HepG2 (cell line): Measurements from ENCODE around the gene ZNF442. TPM values are rescaled to one million over a fixed set of nuclear protein-coding genes. Genes with fewer than 3 reads are reported as not detected.

Experiments used
- ASH2L ChIP-seq: fragments of 300-600, 200-600 bp; sonication (generic); IDR thresholded peaks from 2 replicates; pipeline ENCODE4 v1.7.0; 2017; ENCODE audit warnings: low read depth, mild to moderate bottlenecking, moderate library complexity, mixed read lengths, low read length; ENCODE audit not compliant: insufficient read length
- ATF7 ChIP-seq, 2 experiments: fragments of 450-650 bp in 1 of 2; sonication (generic) in 1 of 2; formaldehyde crosslinking in 1 of 2; IDR thresholded peaks; 2 replicates each; pipeline versions ENCODE4 v1.4.0 to v1.6.1; 2016 to 2020; ENCODE audit warnings: antibody characterized with exemption in 1 of 2, mild to moderate bottlenecking in 1 of 2, missing genetic modification reagents in 1 of 2
- ATF7-NPFF ChIP-seq: sonication (generic); formaldehyde crosslinking; IDR thresholded peaks from 2 replicates; pipeline ENCODE4 v1.8.1; 2023; ENCODE audit warnings: mild to moderate bottlenecking, low read depth, missing genetic modification reagents, moderate library complexity
- EED ChIP-seq: sonication (generic); formaldehyde crosslinking; IDR thresholded peaks from 2 replicates; pipeline ENCODE4 v1.5.0; 2020; ENCODE audit warnings: mild to moderate bottlenecking, missing genetic modification reagents
- GLI4 ChIP-seq: sonication (generic); formaldehyde crosslinking; IDR thresholded peaks from 2 replicates; pipeline ENCODE4 v1.5.1; 2020; ENCODE audit warnings: missing genetic modification reagents, mild to moderate bottlenecking, moderate library complexity, borderline replicate concordance
- MED1 ChIP-seq: sonication (generic); formaldehyde crosslinking; IDR thresholded peaks from 2 replicates; pipeline ENCODE4 v1.4.0; 2020; ENCODE audit warnings: missing genetic modification reagents
- MXI1 ChIP-seq: IDR thresholded peaks from 3 replicates; pipeline ENCODE4 v1.6.1; 2012; ENCODE audit warnings: low read depth, low read length, inconsistent platforms, borderline replicate concordance
- REXO4 ChIP-seq: sonication (generic); formaldehyde crosslinking; IDR thresholded peaks from 2 replicates; pipeline ENCODE4 v1.8.0; 2022; ENCODE audit warnings: missing genetic modification reagents, mild to moderate bottlenecking, borderline replicate concordance
- SALL1 ChIP-seq: sonication (generic); formaldehyde crosslinking; IDR thresholded peaks from 2 replicates; pipeline ENCODE4 v1.8.0; 2022; ENCODE audit warnings: mild to moderate bottlenecking, missing genetic modification reagents
- THAP11 ChIP-seq: IDR thresholded peaks from 2 replicates; pipeline ENCODE4 v1.6.1; 2016; ENCODE audit warnings: missing biosample characterization, missing genetic modification reagents
- ZMYM4 ChIP-seq: sonication (generic); formaldehyde crosslinking; IDR thresholded peaks from 2 replicates; pipeline ENCODE4 v1.8.1; 2023; ENCODE audit warnings: mild to moderate bottlenecking, missing genetic modification reagents
- ZNF136 ChIP-seq: sonication (generic); formaldehyde crosslinking; IDR thresholded peaks from 2 replicates; pipeline ENCODE4 v1.8.1; 2022; ENCODE audit warnings: low read depth, mild to moderate bottlenecking, moderate library complexity, missing genetic modification reagents
- ZNF224 ChIP-seq: sonication (generic); formaldehyde crosslinking; IDR thresholded peaks from 2 replicates; pipeline ENCODE4 v1.5.0; 2020; ENCODE audit warnings: mild to moderate bottlenecking, missing genetic modification reagents
- ZNF225 ChIP-seq: sonication (generic); formaldehyde crosslinking; IDR thresholded peaks from 2 replicates; pipeline ENCODE4 v1.4.0; 2020; ENCODE audit warnings: mild to moderate bottlenecking, missing genetic modification reagents
- ZNF607 ChIP-seq: sonication (generic); formaldehyde crosslinking; IDR thresholded peaks from 2 replicates; pipeline ENCODE4 v1.5.1; 2020; ENCODE audit warnings: missing genetic modification reagents, mild to moderate bottlenecking, borderline replicate concordance
- polyA plus RNA-seq, 8 experiments: library from polyadenylated mRNA; depleted of rRNA in 3 of 8; stranded (reverse) in 7 of 8; unstranded in 1 of 8; fragments of >200 nt; fragmentation: Illumina TruSeq in 4 of 8; extraction: Trizol in 4 of 8; gene quantifications; 2 replicates each; pipeline versions ENCODE4 v1.2.1 to v1.2.3, GENCODE V29; 2011 to 2016; ENCODE audit warnings: low read depth in 4 of 8, missing spikeins in 1 of 8, mixed read lengths in 1 of 8; ENCODE audit not compliant: insufficient read depth in 1 of 8
- total RNA-seq, 5 experiments: library from RNA; depleted of rRNA; stranded (reverse); fragments of >200 nt; fragmentation: Illumina TruSeq; extraction: Trizol; gene quantifications; 2 replicates each; pipeline ENCODE4 v1.2.3, GENCODE V29; 2016; ENCODE audit warnings: low read depth in 1 of 5
- TF ChIP-seq, protein P1 (sequence below): sonication (generic); formaldehyde crosslinking; IDR thresholded peaks from 2 replicates; pipeline ENCODE4 v1.5.0; 2020; ENCODE audit warnings: mild to moderate bottlenecking, missing genetic modification reagents, borderline replicate concordance
- TF ChIP-seq, protein P2 (sequence below): sonication (generic); formaldehyde crosslinking; IDR thresholded peaks from 2 replicates; pipeline ENCODE4 v1.5.0; 2020; ENCODE audit warnings: mild to moderate bottlenecking, missing genetic modification reagents, borderline replicate concordance
- TF ChIP-seq, protein P3 (sequence below): IDR thresholded peaks from 2 replicates; pipeline ENCODE4 v1.6.1; 2016; ENCODE audit warnings: mild to moderate bottlenecking, missing biosample characterization, missing genetic modification reagents
- TF ChIP-seq, protein P4 (sequence below): sonication (generic); formaldehyde crosslinking; IDR thresholded peaks from 2 replicates; pipeline ENCODE4 v1.8.1; 2023; ENCODE audit warnings: mild to moderate bottlenecking, moderate library complexity, missing genetic modification reagents

Gene ZNF442
- total and polyA plus RNA-seq, 2 of the 13 experiments (the other 11 are each of a cell fraction or from before 2014, with no cell fraction given), result 1.0 to 6.0 TPM

DNA sequence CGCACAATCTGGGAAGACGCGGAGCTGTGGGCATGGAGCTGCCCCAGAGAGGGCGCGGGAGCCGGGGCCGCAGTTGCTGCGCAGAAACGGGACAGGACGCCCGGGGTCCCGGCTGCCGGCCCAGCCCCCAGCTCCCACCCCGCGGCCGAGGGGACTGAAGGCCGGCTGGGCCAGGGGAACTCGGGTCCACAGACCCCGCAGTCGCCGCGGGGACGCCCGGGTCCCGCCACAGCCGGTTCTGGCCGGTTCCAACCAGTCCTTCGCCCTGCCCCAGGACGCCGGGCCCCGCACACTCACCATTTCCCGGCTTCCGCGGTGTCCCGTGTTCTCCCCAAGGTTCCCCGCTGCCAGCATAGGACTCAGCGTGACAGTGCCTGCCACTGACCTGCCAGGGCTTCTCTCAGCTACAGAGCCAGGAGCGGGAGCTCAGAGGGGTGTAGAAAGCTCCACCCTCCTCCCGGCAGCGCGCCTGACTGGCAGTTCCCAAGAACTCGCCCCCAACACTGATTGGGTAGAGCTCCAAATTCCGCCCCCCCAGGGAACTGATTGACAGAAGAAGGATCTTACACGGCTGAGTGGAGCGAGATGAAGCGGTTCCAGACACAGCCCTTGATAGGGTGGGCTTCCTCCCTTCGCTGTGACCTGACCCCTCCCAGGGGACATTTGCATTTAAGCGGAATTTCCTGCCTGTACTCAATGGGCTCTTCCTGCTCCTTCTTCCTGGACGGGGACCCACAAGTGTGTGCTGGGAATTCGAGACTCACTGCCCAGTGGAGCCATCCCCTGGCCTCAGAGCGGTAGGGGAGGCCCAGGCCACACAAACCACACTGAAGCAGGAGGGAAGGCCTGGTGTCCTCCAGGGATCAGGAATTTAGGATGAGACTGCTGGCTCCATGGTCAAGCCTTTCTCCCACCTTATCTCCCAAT lies at the start of gene ZNF442 (continued):
- TF ChIP-seq ZNF136, result peak; percentile 30; the same call in 1 of the 2 replicates
- peak; percentile 14 for TF ChIP-seq ASH2L
- peak; percentile 27; the same call in 1 of the 2 replicates for TF ChIP-seq ATF7-NPFF (CRISPR knock-in tag)
- TF ChIP-seq, protein P1, sequence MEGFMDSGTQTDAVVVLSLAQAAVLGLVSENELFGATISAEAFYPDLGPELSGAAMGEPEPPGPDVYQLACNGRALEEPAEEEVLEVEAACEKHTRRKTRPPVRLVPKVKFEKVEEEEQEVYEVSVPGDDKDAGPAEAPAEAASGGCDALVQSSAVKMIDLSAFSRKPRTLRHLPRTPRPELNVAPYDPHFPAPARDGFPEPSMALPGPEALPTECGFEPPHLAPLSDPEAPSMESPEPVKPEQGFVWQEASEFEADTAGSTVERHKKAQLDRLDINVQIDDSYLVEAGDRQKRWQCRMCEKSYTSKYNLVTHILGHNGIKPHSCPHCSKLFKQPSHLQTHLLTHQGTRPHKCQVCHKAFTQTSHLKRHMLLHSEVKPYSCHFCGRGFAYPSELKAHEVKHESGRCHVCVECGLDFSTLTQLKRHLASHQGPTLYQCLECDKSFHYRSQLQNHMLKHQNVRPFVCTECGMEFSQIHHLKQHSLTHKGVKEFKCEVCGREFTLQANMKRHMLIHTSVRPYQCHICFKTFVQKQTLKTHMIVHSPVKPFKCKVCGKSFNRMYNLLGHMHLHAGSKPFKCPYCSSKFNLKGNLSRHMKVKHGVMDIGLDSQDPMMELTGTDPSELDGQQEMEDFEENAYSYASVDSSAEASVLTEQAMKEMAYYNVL (CRISPR knock-in tag), result peak; percentile 17; the same call in 1 of the 2 replicates
- TF ChIP-seq EED (CRISPR knock-in tag), result 0 out of 2 replicates have a peak, but pooled peaks have one; percentile 19
- TF ChIP-seq, protein P2, sequence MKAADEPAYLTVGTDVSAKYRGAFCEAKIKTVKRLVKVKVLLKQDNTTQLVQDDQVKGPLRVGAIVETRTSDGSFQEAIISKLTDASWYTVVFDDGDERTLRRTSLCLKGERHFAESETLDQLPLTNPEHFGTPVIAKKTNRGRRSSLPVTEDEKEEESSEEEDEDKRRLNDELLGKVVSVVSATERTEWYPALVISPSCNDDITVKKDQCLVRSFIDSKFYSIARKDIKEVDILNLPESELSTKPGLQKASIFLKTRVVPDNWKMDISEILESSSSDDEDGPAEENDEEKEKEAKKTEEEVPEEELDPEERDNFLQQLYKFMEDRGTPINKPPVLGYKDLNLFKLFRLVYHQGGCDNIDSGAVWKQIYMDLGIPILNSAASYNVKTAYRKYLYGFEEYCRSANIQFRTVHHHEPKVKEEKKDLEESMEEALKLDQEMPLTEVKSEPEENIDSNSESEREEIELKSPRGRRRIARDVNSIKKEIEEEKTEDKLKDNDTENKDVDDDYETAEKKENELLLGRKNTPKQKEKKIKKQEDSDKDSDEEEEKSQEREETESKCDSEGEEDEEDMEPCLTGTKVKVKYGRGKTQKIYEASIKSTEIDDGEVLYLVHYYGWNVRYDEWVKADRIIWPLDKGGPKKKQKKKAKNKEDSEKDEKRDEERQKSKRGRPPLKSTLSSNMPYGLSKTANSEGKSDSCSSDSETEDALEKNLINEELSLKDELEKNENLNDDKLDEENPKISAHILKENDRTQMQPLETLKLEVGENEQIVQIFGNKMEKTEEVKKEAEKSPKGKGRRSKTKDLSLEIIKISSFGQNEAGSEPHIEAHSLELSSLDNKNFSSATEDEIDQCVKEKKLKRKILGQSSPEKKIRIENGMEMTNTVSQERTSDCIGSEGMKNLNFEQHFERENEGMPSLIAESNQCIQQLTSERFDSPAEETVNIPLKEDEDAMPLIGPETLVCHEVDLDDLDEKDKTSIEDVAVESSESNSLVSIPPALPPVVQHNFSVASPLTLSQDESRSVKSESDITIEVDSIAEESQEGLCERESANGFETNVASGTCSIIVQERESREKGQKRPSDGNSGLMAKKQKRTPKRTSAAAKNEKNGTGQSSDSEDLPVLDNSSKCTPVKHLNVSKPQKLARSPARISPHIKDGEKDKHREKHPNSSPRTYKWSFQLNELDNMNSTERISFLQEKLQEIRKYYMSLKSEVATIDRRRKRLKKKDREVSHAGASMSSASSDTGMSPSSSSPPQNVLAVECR (CRISPR knock-in tag), result peak; percentile 89
- TF ChIP-seq, protein P3, sequence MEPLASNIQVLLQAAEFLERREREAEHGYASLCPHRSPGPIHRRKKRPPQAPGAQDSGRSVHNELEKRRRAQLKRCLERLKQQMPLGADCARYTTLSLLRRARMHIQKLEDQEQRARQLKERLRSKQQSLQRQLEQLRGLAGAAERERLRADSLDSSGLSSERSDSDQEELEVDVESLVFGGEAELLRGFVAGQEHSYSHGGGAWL (CRISPR knock-in tag), result peak; percentile 20; the same call in 1 of the 2 replicates
- 0 out of 2 replicates have a peak, but pooled peaks have one; percentile 25 for TF ChIP-seq REXO4
- TF ChIP-seq MXI1, result peak; percentile 64; the same call in 1 of the 3 replicates
- peak; percentile 69 for TF ChIP-seq THAP11
- peak; percentile 73; the same call in 1 of the 2 replicates for TF ChIP-seq SALL1
- TF ChIP-seq, protein P4, sequence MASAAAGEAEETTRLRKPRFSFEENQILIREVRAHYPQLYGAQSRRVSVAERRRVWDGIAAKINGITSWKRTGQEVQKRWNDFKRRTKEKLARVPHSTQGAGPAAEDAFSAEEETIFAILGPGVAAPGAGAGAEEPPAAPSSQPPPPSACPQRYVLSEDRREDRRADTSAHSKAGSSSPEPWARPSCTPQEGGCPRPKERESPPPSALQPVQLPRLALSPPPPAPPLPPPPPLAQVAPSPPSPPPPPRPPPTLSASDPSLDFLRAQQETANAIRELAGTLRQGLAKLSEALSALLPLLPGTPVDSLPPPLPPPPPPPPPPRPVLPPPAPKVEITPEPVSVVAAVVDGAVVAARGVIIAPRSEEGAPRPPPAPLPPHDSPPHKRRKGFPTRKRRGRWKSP (CRISPR knock-in tag), result no peak
- no peak for TF ChIP-seq ATF7 (IDR thresholded peaks at IDR 0.05)
- TF ChIP-seq ATF7 (CRISPR knock-in tag; IDR thresholded peaks at IDR 0.05), result 0 out of 2 replicates have a peak, but pooled peaks have one; percentile 47
- no peak; the same call in 1 of the 2 replicates for TF ChIP-seq ZNF225 (CRISPR knock-in tag)
- TF ChIP-seq ZNF224 (CRISPR knock-in tag), result peak; percentile 67; the same call in 1 of the 2 replicates
- 0 out of 2 replicates have a peak, but pooled peaks have one; percentile 58 for TF ChIP-seq MED1
- TF ChIP-seq ZNF607 (CRISPR knock-in tag), result peak; percentile 54; the same call in 1 of the 2 replicates
- TF ChIP-seq GLI4 (CRISPR knock-in tag), result peak; percentile 78; the same call in 1 of the 2 replicates
- TF ChIP-seq ZMYM4 (CRISPR knock-in tag), result peak; percentile 87
